WTC11 (cell line): ENCODE measurements around the gene FOLR1. TPM values are rescaled to one million over a fixed set of nuclear protein-coding genes. Genes with fewer than 3 reads are reported as not detected.

Experiments used
- ATAC-seq: fragments of 200-7000 bp; cut with Tn5 transposase; 2 replicates; pipeline ENCODE4 v1.10.0; 2021; ENCODE audit warnings: mild to moderate bottlenecking, moderate library complexity
- CTCF ChIA-PET: fragments of 300-600 bp; sonication (Branson Sonifier 250); formaldehyde crosslinking; loops from one replicate; lab custom pipeline; 2021; ENCODE audit warnings: antibody characterized with exemption; lab: Charles Lee
- POLR2A ChIA-PET: fragments of 350-600 bp; sonication (Branson Sonifier 250); formaldehyde crosslinking; loops from one replicate; lab custom pipeline; 2021; ENCODE audit warnings: antibody characterized with exemption; lab: Charles Lee
- DNase-seq: peaks from one replicate; pipeline ENCODE4 v3.0.0; 2021; ENCODE audit warnings: low spot score
- H3K27ac Mint-ChIP-seq: 2 replicates; pipeline ENCODE4 v1.8.0; 2021; ENCODE audit warnings: mixed read lengths
- H3K27me3 Mint-ChIP-seq: 2 replicates; pipeline ENCODE4 v1.8.0; 2021; ENCODE audit warnings: low read depth, mild to moderate bottlenecking, moderate library complexity, mixed read lengths
- H3K36me3 Mint-ChIP-seq: 2 replicates; pipeline ENCODE4 v1.8.0; 2021; ENCODE audit warnings: mixed read lengths
- H3K4me1 Mint-ChIP-seq: 2 replicates; pipeline ENCODE4 v1.8.0; 2022; ENCODE audit warnings: mixed read lengths
- H3K4me3 Mint-ChIP-seq: 2 replicates; pipeline ENCODE4 v1.8.0; 2021; ENCODE audit warnings: mild to moderate bottlenecking, moderate library complexity, mixed read lengths
- H3K9me3 Mint-ChIP-seq: 2 replicates; pipeline ENCODE4 v1.8.0; 2021; ENCODE audit warnings: mixed read lengths
- CBFB ChIP-seq: sonication (generic); formaldehyde crosslinking; IDR thresholded peaks from 2 replicates; pipeline ENCODE4 v1.8.1; 2022; ENCODE audit warnings: mild to moderate bottlenecking, low read depth, missing genetic modification reagents
- FOXJ3 ChIP-seq: sonication (generic); formaldehyde crosslinking; IDR thresholded peaks from 2 replicates; pipeline ENCODE4 v1.9.0; 2021; ENCODE audit warnings: missing genetic modification reagents, mild to moderate bottlenecking, borderline replicate concordance
- JUN ChIP-seq: sonication (generic); formaldehyde crosslinking; IDR thresholded peaks from 2 replicates; pipeline ENCODE4 v1.8.0; 2023; ENCODE audit warnings: mild to moderate bottlenecking, missing genetic modification reagents
- NFATC4 ChIP-seq: fragments of 250-450 bp; sonication (Bioruptor Pico); IDR thresholded peaks from 2 replicates; pipeline ENCODE4 v1.9.0; 2021; ENCODE audit warnings: mild to moderate bottlenecking
- NR1H2 ChIP-seq: sonication (generic); formaldehyde crosslinking; IDR thresholded peaks from 2 replicates; pipeline ENCODE4 v1.9.0; 2021; ENCODE audit warnings: mild to moderate bottlenecking, moderate library complexity, missing genetic modification reagents
- OVOL2 ChIP-seq: fragments of 250-450 bp; sonication (Bioruptor Pico); IDR thresholded peaks from 2 replicates; pipeline ENCODE4 v1.9.0; 2021; ENCODE audit warnings: mild to moderate bottlenecking, borderline replicate concordance
- PRDM15 ChIP-seq: sonication (generic); formaldehyde crosslinking; IDR thresholded peaks from 2 replicates; pipeline ENCODE4 v1.8.0; 2022; ENCODE audit warnings: missing genetic modification reagents
- PREB ChIP-seq: sonication (generic); formaldehyde crosslinking; IDR thresholded peaks from 2 replicates; pipeline ENCODE4 v1.8.1; 2022; ENCODE audit warnings: mild to moderate bottlenecking, missing genetic modification reagents, moderate library complexity, borderline replicate concordance
- SOX15 ChIP-seq: fragments of 250-450 bp; sonication (Bioruptor Pico); IDR thresholded peaks from 2 replicates; pipeline ENCODE4 v1.9.0; 2021; ENCODE audit warnings: mild to moderate bottlenecking
- TCF7 ChIP-seq: sonication (generic); formaldehyde crosslinking; IDR thresholded peaks from 2 replicates; pipeline ENCODE4 v1.8.0; 2022; ENCODE audit warnings: mild to moderate bottlenecking, low read depth, missing genetic modification reagents, moderate library complexity
- TEAD1 ChIP-seq: sonication (generic); formaldehyde crosslinking; IDR thresholded peaks from 2 replicates; pipeline ENCODE4 v1.8.0; 2022; ENCODE audit warnings: mild to moderate bottlenecking, missing genetic modification reagents
- USF1 ChIP-seq: sonication (generic); formaldehyde crosslinking; IDR thresholded peaks from 2 replicates; pipeline ENCODE4 v1.8.0; 2022; ENCODE audit warnings: mild to moderate bottlenecking, missing genetic modification reagents
- ZNF121 ChIP-seq: sonication (generic); formaldehyde crosslinking; IDR thresholded peaks from 2 replicates; pipeline ENCODE4 v1.8.0; 2023; ENCODE audit warnings: missing genetic modification reagents
- ZNF232 ChIP-seq: sonication (generic); formaldehyde crosslinking; IDR thresholded peaks from 2 replicates; pipeline ENCODE4 v1.8.0; 2022; ENCODE audit warnings: mild to moderate bottlenecking, missing genetic modification reagents
- ZNF263 ChIP-seq: sonication (generic); formaldehyde crosslinking; IDR thresholded peaks from 2 replicates; pipeline ENCODE4 v1.8.1; 2022; ENCODE audit warnings: low read depth, mild to moderate bottlenecking, moderate library complexity, missing genetic modification reagents
- ZNF317 ChIP-seq: sonication (generic); formaldehyde crosslinking; IDR thresholded peaks from 2 replicates; pipeline ENCODE4 v1.8.1; 2023; ENCODE audit warnings: low read depth, mild to moderate bottlenecking, moderate library complexity, missing genetic modification reagents, borderline replicate concordance
- ZNF425 ChIP-seq: fragments of 250-450 bp; sonication (Bioruptor Pico); conservative IDR thresholded peaks from 2 replicates; pipeline ENCODE4 v1.9.0; 2021; ENCODE audit warnings: mild to moderate bottlenecking
- total RNA-seq: library from RNA; stranded (reverse); gene quantifications from 3 replicates; pipeline ENCODE4 v1.2.3, GENCODE V29; 2021
- TF ChIP-seq, protein P1 (sequence below): fragments of 250-450 bp; sonication (Bioruptor Pico); IDR thresholded peaks from 2 replicates; pipeline ENCODE4 v1.8.0; 2021; ENCODE audit warnings: mild to moderate bottlenecking
- TF ChIP-seq, protein P2 (sequence below): sonication (generic); formaldehyde crosslinking; IDR thresholded peaks from 2 replicates; pipeline ENCODE4 v1.8.1; 2023; ENCODE audit warnings: mild to moderate bottlenecking, missing genetic modification reagents, moderate library complexity
- TF ChIP-seq, protein P3 (sequence below): sonication (generic); formaldehyde crosslinking; IDR thresholded peaks from 2 replicates; pipeline ENCODE4 v1.8.0; 2022; ENCODE audit warnings: mild to moderate bottlenecking, missing genetic modification reagents

The FOLR1 gene
- total RNA-seq, 1 experiment from 2014 or later = 0.35 TPM

DNA sequence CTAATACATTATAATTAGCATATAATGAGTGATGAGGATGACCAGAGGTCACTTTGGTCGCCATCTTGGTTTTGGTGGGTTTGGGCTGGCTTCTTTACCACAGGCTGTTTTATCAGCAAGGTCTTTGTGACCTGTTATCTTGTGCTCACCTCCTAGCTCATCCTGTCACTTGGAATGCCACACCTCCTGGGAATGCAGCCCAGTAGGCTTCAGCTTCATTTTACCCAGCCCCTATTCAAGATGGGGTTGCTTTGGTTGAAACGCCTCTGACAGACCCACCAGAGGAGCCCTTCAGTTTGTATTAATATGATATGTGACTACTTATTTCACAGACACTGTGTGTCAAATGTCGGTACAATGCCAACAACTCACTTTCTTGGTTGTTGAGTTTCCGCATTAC lies 36.2 kb upstream of the FOLR1 start (continued):
- TF ChIP-seq PREB (CRISPR knock-in tag) = no peak
- TF ChIP-seq ZNF263 (CRISPR knock-in tag) = no peak
- TF ChIP-seq, protein P1, sequence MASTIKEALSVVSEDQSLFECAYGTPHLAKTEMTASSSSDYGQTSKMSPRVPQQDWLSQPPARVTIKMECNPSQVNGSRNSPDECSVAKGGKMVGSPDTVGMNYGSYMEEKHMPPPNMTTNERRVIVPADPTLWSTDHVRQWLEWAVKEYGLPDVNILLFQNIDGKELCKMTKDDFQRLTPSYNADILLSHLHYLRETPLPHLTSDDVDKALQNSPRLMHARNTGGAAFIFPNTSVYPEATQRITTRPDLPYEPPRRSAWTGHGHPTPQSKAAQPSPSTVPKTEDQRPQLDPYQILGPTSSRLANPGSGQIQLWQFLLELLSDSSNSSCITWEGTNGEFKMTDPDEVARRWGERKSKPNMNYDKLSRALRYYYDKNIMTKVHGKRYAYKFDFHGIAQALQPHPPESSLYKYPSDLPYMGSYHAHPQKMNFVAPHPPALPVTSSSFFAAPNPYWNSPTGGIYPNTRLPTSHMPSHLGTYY (CRISPR knock-in tag) = no peak
- TF ChIP-seq CBFB (CRISPR knock-in tag) = no peak
- TF ChIP-seq JUN (CRISPR knock-in tag) = no peak
- no peak for TF ChIP-seq TEAD1
- TF ChIP-seq, all 79 proteins: peak for 0

DNA sequence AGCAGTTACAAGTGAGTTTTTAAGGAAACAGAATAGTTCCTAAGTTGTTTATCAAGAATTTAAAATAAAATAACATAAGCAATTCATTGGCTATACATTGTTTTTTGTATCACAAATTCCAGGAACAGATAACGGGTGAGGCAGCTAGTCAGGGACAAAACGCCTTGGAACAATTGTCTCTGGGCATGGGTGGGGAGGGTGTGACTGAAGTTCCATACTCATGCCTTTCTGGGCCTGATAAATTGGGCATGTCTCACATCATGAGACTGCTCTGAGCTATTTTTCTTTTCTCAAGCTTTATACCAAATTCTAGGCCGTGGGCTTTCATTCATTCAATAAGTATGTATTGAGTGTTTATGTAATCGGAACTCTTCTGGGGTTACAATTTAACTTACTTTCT lies 34.8 kb upstream of the FOLR1 start:
- H3K4me3 Mint-ChIP-seq = no peak overlapping the region
- H3K4me1 Mint-ChIP-seq = no peaks in the 10 kb centered on the region
- no peak overlapping the region for H3K27ac Mint-ChIP-seq
- peaks cover 5% of the 10 kb centered on the region for H3K9me3 Mint-ChIP-seq
- H3K36me3 Mint-ChIP-seq = no peaks in the 10 kb centered on the region
- no peak for TF ChIP-seq OVOL2 (CRISPR knock-in tag)
- TF ChIP-seq ZNF317 (CRISPR knock-in tag) = no peak
- TF ChIP-seq ZNF232 (CRISPR knock-in tag) = no peak
- no peak for TF ChIP-seq FOXJ3
- TF ChIP-seq ZNF121 (CRISPR knock-in tag) = no peak
- TF ChIP-seq ZNF425 (CRISPR knock-in tag) = no peak
- no peak for TF ChIP-seq PRDM15 (CRISPR knock-in tag)
- TF ChIP-seq NR1H2 = no peak
- TF ChIP-seq TEAD1 = no peak
- TF ChIP-seq TCF7 (CRISPR knock-in tag) = no peak
- TF ChIP-seq USF1 (CRISPR knock-in tag) = no peak
- TF ChIP-seq, protein P2, sequence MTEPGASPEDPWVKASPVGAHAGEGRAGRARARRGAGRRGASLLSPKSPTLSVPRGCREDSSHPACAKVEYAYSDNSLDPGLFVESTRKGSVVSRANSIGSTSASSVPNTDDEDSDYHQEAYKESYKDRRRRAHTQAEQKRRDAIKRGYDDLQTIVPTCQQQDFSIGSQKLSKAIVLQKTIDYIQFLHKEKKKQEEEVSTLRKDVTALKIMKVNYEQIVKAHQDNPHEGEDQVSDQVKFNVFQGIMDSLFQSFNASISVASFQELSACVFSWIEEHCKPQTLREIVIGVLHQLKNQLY (CRISPR knock-in tag) = no peak
- no peak for TF ChIP-seq NFATC4 (CRISPR knock-in tag)
- TF ChIP-seq SOX15 (CRISPR knock-in tag) = no peak
- TF ChIP-seq, protein P3, sequence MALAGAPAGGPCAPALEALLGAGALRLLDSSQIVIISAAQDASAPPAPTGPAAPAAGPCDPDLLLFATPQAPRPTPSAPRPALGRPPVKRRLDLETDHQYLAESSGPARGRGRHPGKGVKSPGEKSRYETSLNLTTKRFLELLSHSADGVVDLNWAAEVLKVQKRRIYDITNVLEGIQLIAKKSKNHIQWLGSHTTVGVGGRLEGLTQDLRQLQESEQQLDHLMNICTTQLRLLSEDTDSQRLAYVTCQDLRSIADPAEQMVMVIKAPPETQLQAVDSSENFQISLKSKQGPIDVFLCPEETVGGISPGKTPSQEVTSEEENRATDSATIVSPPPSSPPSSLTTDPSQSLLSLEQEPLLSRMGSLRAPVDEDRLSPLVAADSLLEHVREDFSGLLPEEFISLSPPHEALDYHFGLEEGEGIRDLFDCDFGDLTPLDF (CRISPR knock-in tag) = no peak
- ChIA-PET POLR2A (no interaction called here), CTCF (no interaction called here)
- ATAC-seq (no peak), DNase-seq (no peak)
- peaks cover 14% of the 10 kb centered on the region for H3K27me3 Mint-ChIP-seq
